HEK293T (cell line): ENCODE measurements around the gene BORCS5.

Source experiments
- ARNT ChIP-seq: fragments of 450-650 bp; IDR thresholded peaks from 2 replicates; pipeline ENCODE4 v1.6.1; 2017; ENCODE audit warnings: mild to moderate bottlenecking
- BHLHE40 ChIP-seq: fragments of 450-650 bp; IDR thresholded peaks from 2 replicates; pipeline ENCODE4 v1.6.1; 2016; ENCODE audit warnings: mild to moderate bottlenecking, moderate library complexity, borderline replicate concordance
- ELF4 ChIP-seq: fragments of 450-650 bp; IDR thresholded peaks from 2 replicates; pipeline ENCODE4 v1.6.1; 2017; ENCODE audit warnings: antibody characterized with exemption
- FOXA1 ChIP-seq: fragments of 450-650 bp; IDR thresholded peaks from 2 replicates; pipeline ENCODE4 v1.6.1; 2016; ENCODE audit warnings: mild to moderate bottlenecking
- FOXM1 ChIP-seq: fragments of 450-650 bp; IDR thresholded peaks from 2 replicates; pipeline ENCODE4 v1.6.1; 2017; ENCODE audit warnings: mild to moderate bottlenecking, borderline replicate concordance
- HDGF ChIP-seq: fragments of 450-650 bp; IDR thresholded peaks from 2 replicates; pipeline ENCODE4 v1.6.1; 2017; ENCODE audit warnings: antibody characterized with exemption, borderline replicate concordance
- LEF1 ChIP-seq: fragments of 450-650 bp; IDR thresholded peaks from 2 replicates; pipeline ENCODE4 v1.6.1; 2017; ENCODE audit warnings: mild to moderate bottlenecking, borderline replicate concordance
- NFRKB ChIP-seq: fragments of 450-650 bp; IDR thresholded peaks from 2 replicates; pipeline ENCODE4 v1.6.1; 2016; ENCODE audit warnings: mild to moderate bottlenecking, moderate library complexity
- SP1 ChIP-seq: fragments of 450-650 bp; IDR thresholded peaks from 2 replicates; pipeline ENCODE4 v1.6.1; 2017
- SUZ12 ChIP-seq: fragments of 450-650 bp; IDR thresholded peaks from 2 replicates; pipeline ENCODE4 v1.6.1; 2016; ENCODE audit warnings: mild to moderate bottlenecking
- TARDBP ChIP-seq: fragments of 450-650 bp; IDR thresholded peaks from 2 replicates; pipeline ENCODE4 v1.6.1; 2016
- TF ChIP-seq, protein P1 (sequence below): fragments of 450-650 bp; IDR thresholded peaks from 2 replicates; pipeline ENCODE4 v1.6.1; 2016

- TF ChIP-seq LEF1 (no peak), SP1 (no peak), SUZ12 (no peak), FOXM1 (no peak), BHLHE40 (no peak), HDGF (no peak), ARNT (no peak), TARDBP (no peak), NFRKB (no peak), ELF4 (no peak), FOXA1 (no peak)
- TF ChIP-seq, protein P1, sequence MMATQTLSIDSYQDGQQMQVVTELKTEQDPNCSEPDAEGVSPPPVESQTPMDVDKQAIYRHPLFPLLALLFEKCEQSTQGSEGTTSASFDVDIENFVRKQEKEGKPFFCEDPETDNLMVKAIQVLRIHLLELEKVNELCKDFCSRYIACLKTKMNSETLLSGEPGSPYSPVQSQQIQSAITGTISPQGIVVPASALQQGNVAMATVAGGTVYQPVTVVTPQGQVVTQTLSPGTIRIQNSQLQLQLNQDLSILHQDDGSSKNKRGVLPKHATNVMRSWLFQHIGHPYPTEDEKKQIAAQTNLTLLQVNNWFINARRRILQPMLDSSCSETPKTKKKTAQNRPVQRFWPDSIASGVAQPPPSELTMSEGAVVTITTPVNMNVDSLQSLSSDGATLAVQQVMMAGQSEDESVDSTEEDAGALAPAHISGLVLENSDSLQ: no peak
Observed at GRCh38 chr12:12404297-12404696, 47.4 kb downstream of the BORCS5 start.
